GM21447 (cell line): ENCODE data around the gene LMAN2L.

Experiments used
- ATAC-seq: cut with Tn5 transposase; IDR thresholded peaks from one replicate; pipeline ENCODE4 v1.9.1; 2021; ENCODE audit not compliant: unreplicated experiment

LMAN2L gene

DNA sequence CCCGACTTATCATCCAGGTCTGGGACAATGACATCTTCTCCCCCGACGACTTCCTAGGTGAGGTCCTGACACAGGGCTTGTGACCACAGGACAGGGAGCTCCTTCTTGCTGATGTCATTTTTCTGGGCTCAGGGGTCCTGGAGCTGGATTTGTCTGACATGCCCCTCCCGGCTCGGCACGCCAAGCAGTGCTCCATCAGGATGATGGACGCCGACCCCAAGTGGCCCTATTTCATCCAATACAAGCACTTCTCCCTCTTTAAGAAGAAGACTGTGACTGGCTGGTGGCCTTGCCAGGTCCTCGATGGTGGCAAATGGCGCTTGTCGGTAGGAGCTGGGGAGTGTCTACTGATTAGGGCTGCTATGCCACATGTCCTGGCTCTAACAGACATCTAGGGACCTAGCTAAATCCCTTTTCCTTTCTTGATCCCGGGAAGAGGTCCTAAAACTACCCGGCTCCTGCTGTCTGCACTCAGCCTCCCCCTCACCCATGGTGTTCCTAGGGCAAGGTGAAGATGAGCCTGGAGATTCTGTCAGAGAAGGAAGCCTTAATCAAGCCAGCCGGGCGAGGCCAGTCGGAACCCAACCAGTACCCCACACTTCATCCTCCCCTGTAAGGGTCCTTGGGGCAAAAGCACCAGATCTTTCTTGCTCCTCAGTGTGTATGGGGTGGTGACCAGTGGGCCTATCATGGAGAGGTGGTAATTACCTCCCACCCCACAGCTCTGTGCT lies 36.7 kb downstream of the LMAN2L start:
- no peak for ATAC-seq

GRCh38 chr2:96702098-96702785 lies 37.6 kb downstream of the LMAN2L start:
- no peak for ATAC-seq

GRCh38 chr2:96701636-96702035 lies 38.2 kb downstream of the LMAN2L start:
- ATAC-seq: no peak

DNA sequence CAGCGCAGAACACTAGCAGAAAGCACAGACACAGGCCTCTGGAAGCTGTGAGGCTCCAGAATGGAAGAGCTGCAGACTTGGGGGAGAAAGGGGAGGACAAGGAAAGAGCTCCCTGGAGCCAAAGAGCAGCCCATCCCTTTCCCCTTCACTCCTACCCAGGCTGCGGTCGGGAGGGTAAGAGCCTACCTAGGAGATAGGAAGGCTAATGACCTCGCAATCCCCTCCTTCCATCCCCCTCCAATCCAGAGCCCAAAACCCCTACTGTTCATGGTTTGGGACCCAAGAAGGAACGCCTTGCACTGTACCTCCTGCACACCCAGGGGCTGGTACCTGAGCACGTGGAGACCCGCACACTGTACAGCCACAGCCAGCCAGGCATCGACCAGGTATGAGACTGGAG lies 39.8 kb downstream of the LMAN2L start:
- ATAC-seq: no peak

DNA sequence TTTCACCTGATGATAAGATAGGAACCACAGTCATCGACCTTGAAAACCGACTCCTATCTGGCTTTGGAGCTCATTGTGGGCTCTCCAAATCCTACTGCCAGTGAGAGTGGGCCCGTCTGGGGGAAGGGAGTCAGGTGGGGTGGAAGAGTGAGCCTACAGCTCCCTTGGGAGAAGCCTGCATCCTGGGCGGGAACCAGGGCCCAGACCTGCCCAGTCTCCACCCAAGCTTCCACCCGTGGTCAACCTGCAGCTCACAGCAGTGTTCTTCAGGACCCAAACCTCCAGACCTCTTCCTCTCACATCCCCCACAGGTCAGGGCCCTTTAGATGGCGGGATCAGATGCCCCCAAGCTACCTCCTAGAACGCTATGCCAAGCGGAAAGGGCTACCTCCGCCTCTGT lies 40.2 kb downstream of the LMAN2L start:
- ATAC-seq: no peak

GRCh38 chr2:96699021-96699420 lies 40.8 kb downstream of the LMAN2L start:
- ATAC-seq: no peak

GRCh38 chr2:96698221-96698861 lies 41.5 kb downstream of the LMAN2L start:
- no peak for ATAC-seq

GRCh38 chr2:96697476-96697875 lies 42.4 kb downstream of the LMAN2L start:
- ATAC-seq: no peak

DNA sequence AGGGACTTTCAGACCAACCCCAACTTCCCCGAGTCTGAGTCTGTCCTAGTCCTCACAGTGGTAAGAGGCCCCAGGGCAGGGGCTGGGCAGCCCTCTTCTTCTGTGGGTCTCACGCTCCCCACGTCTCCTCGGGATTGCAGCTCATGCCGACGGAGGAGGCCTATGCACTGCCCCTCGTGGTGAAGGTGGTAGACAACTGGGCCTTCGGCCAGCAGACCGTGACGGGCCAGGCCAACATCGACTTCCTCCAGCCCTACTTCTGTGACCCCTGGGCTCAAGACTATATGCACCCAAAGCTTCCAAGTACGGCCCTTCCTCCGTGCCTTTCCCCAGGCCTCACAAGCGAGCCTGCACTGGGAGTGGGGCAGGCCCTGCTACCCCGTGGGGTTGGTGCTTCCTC lies 44.3 kb downstream of the LMAN2L start:
- no peak for ATAC-seq

- no peak for ATAC-seq
Measured at GRCh38 chr2:96694816-96695455, 44.9 kb downstream of the LMAN2L start.

- ATAC-seq: no peak
Measured at GRCh38 chr2:96694279-96694678, 45.6 kb downstream of the LMAN2L start.

DNA sequence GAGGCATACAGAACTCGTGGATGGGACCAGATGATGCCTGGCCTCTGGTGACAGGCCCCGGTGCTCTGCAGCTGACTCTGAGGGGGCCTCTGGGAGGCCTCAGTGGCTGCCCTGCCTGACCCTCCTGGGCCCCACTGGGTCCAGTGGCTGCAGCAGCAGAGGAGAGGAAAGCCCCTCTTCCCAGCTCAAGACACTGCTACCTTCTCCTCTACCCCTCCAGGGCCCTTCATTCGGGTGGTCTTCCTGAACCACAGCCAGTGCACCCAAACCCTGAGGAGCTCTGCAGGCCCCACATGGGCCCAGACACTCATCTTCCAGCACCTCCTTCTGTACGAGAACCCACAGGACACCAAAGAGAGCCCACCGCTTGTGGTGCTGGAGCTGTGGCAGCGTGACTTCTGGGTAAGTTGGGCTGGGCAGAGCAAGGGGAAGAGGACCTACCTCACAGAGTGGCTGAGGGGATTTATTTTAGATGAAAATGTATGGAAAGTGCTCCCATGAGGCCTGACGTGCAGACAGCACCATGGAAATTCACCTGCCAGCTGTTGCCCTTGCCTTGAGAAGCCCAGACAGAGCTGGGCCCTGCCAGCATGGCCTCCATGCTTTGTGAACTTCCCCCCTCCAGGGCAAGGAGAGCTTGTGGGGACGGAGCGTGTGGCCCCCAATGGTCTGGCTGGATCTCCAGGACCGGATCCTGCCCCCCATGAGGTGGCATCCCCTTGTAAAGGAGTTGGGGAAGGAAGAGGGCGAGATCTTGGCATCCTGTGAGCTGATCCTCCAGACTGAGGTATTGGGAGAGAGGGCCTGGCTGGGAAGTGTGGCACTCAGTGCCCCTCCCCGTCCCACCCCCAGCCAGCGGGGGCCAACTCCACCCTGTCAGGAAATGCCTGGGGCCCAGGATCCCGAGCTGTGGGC lies 46.3 kb downstream of the LMAN2L start:
- no peak for ATAC-seq

DNA sequence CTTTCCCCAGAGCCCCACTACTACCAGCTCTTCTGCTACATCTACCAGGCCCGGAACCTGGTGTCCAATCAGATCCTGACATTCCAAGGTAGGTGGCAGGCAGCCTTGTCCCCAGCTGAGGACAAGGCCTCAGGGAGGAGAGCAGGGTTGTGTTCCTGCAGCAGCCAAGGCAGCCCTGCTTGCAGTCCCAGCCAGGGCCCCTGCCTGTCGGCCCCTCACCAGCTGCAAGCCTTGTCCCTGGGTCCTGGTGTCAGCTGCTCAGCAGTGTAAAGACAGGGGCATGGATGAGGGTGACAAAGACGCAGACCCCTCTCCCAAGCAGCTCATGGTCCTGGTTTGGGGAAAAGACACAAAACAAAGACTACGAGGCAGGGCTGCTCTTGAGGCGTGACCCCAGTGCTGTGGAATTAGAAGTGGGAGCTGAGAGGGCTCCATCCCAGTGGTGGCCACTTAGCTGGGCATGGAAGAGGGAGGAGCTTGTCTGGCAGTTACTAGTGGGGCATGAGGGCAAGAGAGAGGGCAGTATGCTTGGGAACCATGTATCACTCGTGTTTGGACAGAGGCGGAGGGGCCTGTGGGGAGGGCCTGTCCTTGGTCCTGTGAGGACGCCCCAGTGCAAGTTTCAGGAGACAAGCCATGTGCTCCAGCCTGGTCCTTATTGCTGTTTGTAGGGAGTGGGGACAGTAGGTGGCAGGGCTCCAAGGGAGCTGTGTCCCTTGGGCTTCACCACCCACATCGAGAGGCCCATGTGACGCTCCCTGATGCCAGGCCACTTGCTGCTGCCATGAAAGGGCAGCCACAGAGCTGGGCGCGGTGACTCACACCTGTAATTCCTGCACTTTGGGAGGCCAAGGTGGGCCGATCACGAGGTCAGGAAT lies 47.5 kb downstream of the LMAN2L start:
- no peak for ATAC-seq

- ATAC-seq: no peak
Measured at GRCh38 chr2:96691022-96691612, 48.7 kb downstream of the LMAN2L start.

GRCh38 chr2:96690306-96691021 lies 49.4 kb downstream of the LMAN2L start:
- no peak for ATAC-seq

DNA sequence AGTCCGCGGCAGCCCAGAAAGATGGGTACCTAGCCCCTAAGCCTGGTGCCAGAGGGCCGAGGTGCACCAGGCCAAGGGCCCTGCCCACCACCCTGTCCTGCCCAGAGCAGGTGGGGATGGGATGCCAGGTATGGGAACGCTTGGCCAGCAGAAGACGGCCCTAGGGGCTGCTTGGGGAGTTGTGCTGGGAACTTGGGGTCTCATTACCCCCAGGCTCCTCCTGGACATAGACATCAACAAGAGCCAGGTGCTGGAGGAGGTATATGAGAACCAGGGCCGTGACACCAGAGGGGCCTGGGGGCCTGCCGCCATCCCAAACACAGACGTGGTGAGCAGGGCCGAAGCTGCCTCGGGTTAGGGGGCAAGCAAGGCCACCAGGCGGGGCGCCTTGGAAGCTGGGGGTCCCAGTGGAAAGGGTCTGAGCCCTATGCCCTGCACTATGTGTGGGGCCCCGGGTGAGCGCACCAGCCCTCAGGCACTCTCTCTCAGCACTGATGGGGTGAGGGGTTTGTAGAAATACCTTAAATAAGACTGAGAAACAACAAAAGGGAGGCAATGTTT lies 50.4 kb downstream of the LMAN2L start:
- ATAC-seq: no peak

DNA sequence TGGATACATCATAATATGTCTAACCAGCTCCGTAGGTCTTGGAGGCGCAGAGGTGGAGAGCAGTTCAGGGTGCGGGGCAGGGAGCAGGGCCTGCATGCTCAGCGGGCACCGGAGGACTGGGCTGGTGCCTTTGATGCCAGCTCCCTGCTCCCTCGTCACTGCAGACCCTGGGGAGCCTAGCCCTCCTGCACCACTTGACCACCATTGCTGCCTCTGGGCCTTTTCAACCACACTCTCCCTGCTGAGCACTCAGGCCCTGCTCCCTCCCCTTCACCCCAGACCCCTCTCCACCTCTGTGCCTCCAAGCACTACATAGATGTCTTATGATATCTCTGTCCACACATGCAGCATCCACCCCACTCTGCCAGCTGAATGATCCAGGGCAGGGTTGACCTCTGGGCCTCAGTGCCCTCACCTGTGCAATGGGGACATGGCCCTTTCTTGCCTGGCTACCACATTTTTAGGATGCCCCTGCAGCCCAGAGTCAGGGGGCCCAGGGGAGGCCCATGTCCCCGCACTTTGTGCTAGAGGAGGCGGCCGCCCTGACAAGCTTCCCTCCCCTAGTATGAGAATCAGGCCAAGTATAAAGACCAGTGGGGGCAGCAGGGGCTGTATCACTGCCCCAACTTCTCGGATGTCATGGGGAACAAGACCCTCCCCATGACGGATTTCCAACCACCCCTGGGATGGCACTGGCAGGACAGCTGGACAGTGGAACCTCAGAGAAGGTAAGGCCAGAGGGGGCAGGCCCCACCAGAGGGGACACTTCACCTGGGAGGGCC lies 51.0 kb downstream of the LMAN2L start:
- no peak for ATAC-seq
